Stimulated activated CD8-positive, alpha-beta memory T cell treated with anti-CD3 and anti-CD28 coated beads, Interleukin-4, amount 100 ng/mL, for 4 hours (primary cell): Measurements from ENCODE around the gene NYAP1.
"Not testable (repeated sequence)": the region's sequence is repeated elsewhere in the genome, so short reads cannot be mapped to it uniquely, and the experiment has no call there.

Source experiments
- DNase-seq, 2 donors: peaks; one replicate each; pipeline ENCODE4 v3.0.0-alpha.2; 2020; ENCODE audit warnings: low read depth in 2 of 2, low spot score in 1 of 2

Gene NYAP1

GRCh38 chr7:100483722-100484672 is at the start of gene NYAP1:
Gene NYAP1 (plus strand): TSS chr7:100483927. CDS start chr7:100485312, 1,385 bp downstream.
- no peak for DNase-seq

DNA sequence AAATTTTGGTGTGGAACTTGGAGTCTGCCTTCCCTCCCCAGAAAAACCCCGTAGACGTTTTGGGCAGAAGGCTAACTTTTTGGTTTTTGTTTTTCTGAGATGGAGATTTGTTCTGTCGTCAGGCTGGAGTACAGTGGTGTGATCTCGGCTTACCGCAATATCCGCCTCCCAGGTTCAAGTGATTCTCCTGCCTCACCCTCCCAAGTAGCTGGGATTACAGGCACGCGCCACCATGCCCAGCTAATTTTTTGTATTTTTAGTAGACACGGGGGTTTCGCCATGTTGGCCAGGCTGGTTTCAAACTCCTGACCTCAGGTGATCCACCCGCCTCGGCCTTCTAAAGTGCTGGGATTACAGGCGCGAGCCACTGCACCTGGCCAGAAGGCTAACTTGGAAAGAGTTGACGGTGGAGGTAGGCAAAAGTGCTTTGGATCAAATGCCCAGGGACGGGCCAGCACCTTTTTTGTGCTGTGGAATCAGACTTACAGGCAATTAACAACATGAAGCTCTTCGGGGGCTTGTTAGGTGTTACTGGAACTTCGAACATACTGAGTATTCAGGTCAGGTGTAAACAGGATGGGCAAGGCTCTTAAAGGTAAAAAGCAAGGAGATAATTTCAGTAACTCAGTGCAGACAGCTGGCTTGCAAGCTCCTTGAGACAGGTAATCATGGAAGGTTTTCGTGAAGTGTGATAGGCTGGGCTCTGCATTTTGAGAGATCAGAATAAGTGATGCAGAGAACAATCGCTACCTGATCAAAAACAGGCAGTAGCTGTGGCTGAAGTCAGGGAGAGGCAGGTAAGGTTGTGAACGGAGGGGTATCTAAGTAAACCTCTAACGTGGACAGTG is 49.2 kb upstream of the NYAP1 start:
- DNase-seq, result no peak

DNA sequence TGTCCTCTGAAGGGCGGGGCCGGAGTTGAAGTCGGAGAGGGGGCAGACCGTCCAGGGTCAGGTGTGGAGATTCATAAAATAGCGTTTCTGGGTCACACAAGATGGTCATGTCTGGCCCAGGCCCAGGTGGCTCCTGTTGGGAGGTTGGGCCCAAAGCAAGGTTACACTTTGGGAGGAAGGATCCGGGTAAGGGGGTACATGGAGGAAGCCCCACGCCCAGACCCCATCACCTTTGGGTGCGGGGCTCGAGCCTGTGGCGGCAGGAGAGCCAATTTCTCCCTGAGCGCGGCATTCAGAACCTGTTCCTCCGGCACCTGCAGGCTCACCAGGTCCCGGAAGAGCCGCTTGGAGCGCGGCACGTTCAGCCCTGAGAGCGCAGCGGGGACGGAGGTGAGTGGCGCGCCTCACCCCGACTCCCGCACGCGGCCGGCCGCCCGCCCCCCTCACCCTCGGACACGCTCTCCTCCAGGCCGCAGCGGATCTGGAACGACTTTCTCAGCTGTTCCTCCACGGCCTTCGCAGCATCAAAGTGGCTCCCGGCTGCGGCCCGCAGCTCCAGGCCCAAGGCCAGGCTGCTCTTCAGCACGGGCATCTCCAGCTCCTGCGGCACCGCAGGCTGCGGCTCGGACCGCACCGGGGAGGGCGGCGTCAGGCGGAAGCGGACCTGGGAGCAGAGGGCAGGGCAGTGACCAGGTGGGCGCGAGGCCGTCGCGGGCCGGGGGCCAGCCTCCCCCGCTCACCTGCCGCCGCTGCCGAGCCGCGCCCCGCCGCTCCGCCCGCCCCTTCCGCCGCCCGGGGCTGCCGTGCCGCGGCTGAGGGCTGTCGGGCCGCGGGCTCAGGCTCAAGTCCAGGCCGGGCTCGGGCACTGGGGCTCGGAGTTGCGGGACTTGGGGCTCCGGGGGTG is 48.1 kb upstream of the NYAP1 start:
- DNase-seq, result no peak

GRCh38 chr7:100437150-100438100 is 46.3 kb upstream of the NYAP1 start:
- DNase-seq, result no peak

GRCh38 chr7:100438172-100438571 is 45.6 kb upstream of the NYAP1 start:
- DNase-seq, result no peak

DNA sequence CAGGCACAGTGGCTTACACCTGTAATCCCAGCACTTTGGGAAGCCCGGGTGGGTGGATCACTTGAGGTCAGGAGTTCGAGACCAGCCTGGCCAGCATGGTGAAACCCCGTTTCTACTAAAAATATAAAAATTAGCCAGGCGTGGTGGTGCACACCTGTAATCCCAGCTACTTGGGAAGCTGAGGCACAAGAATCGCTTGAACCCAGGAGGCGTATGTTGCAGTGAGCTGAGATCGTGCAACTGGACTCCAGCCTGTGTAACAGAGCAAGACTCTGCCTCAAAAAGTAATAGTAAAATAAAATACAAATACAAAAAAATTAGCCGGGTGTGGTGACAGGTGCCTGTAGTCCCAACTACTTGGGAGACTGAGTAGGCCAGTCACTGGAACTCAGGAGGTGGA is 45.0 kb upstream of the NYAP1 start:
- DNase-seq, result not testable (repeated sequence)

GRCh38 chr7:100439244-100439643 is 44.5 kb upstream of the NYAP1 start:
- not testable (repeated sequence) for DNase-seq

GRCh38 chr7:100441641-100442535 is 41.8 kb upstream of the NYAP1 start:
- no peak for DNase-seq

DNA sequence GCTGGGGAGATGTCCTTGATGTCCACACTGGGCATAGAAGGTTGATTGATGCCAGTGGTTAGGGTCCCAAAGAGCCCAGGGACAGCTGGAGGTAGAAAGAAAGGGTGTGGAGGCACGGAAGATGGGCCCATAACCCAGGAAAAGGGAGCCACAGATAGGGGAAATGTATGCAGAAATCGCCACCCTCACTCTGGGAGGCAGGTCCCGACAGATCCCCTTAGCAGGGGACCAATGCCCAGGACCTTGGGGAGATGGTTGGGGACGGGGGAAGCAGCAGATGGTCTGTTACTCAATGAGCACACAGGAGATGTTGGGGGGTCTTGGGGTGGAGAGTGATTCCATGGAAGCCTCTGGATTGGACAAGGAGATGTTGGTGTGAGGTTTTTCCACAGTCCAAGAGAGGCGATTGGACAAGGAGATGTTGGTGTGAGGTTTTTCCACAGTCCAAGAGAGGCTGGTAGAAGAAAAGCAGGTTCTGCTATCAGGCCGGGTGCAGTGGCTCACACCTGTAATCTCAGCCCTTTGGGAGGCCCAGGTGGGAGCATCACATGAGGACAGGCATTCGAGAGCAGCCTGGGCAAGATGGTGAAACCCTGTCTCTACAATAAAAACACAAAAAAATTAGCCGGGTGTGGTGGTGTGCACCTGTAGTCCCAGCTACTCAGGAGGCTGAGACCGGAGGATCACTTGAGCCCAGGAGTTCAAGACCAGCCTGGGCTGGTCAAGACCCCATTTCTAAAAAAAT is 40.5 kb upstream of the NYAP1 start:
- DNase-seq, result no peak

DNA sequence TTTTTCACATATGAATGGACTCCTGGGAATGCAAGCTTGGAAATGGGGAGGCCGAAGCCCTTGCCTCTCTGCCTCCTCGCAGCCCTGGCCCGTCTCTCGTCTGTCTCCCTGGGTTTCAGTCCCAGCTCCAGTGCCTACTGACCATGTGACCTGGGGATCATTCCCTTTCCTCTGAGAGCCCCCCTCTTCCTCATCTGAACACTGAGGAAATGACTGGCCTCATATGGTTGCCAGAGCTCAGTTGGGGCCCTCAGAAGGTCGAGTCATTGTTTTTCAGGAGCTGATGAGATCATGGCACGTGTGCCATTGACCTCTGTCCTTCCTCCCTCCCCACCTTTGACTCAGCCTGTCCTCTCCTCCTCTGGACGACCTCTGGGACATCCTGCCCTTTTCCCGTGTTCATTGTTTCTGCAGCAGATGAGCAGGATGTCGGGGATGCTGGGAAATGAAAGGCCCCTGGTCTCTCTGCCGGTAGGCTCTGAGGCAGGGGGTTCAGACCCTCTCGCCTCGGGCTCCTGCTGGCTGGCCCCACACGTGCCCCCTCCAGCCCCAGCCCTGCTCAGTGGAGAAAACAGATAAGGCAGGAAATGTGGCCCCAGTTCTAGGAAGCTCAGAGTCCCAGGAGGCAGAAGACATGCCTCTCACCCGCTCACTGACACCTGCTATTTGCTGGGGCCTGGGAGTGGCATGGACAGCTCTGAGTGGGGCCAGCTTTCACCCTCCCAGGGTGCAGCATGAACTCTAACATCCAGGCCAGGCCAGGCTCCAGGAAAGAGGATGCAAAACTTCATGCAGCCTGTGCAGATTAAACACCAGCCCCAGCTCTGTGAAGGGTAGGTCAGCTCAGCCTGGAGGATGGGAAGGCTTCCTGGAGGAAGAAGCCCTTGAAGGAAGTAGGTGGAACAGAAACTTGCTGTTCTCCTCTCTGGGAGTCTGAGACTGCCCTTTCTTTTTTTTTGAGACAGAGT is 39.1 kb upstream of the NYAP1 start:
- no peak for DNase-seq

DNA sequence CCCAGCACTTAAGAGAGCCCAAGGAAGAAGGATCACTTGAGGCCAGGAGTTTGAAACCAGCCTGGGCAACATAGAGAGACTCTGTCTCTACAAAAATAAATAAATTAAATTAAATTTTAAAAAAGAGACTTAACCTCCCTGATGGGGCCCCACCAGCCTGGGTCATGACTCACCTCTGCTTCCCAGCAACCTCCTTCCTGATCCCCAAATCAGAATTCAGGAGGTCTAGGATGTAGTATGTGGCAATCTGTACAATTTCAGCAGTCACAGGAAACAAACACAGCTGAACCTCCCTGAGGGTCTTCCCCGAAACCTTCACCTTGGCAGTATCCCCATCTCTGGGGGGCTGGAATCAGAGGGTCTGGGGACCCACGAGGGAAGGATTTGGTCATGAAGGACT is 37.7 kb upstream of the NYAP1 start:
- no peak for DNase-seq

GRCh38 chr7:100447363-100447762 is 36.4 kb upstream of the NYAP1 start:
- DNase-seq, result not testable (repeated sequence)

GRCh38 chr7:100449190-100449795 is 34.4 kb upstream of the NYAP1 start:
- no peak for DNase-seq

DNA sequence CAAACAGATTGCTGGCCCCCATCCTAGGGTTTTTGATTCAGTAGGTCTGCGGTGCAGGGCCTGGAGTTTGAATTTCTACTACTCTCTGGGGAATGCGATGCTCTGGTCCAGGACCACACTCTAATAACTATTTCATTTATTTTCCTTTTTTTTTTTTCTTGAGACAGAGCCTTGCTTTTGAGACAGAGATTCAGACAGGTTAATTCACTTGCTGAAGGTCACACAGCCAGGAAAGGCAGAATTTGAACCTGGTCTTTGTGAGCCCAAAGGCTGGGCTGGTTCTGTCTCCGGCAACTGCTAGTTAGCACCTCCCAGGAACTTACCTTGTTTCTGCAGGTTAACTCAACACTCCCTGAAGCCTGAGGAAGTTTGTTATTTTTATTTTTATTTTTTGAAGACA is 31.2 kb upstream of the NYAP1 start:
- DNase-seq, result no peak

DNA sequence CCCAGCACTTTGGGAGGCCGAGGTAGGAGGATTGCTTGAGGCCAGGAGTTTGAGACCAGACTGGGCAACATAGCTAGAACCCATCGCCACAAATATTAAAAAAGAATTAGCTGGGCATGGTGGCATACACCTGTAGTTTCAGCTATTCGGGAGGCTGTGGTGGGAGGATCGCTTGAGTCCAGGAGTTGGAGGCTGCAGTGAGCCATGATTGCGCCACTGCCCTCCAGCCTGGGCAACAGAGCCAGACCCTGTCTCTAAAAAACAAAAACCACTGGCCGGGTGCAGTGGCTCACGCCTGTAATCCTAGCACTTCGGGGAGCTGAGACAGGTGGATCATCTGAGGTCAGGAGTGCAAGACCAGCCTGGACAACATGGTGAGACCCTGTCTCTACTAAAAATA is 29.9 kb upstream of the NYAP1 start:
- not testable (repeated sequence) for DNase-seq

DNA sequence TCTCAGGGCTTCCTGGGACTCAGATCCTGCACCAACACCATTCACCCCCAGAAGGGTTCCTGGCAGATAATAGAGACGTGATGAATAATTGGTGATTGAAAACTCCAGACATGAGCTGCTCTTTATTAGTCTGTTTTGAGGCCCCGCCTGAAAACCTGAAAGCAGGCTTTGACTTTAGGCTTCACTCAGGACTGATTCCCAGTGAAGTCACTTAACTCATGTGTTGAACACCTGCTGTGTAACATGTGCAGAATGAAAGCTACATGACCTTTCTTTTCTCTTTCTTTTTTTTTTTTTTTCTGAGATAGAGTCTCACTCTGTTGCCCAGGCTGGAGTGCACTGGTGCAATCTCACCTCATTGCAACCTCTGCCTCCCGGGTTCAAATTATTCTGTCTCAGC is 28.5 kb upstream of the NYAP1 start:
- DNase-seq, result no peak

- no peak for DNase-seq
Measured at GRCh38 chr7:100456562-100456961, 27.2 kb upstream of the NYAP1 start.
